Osteocyte (in vitro differentiated cells): Measurements from ENCODE around the gene PLEKHG4. TPM values are rescaled to one million over a fixed set of nuclear protein-coding genes. Genes with fewer than 3 reads are reported as not detected.
A peak's percentile ranks its signal among the peaks of the same experiment; 100 is the strongest.

Source experiments
- DNase-seq: peaks from one replicate; pipeline ENCODE4 v3.0.0; 2021; ENCODE audit warnings: mixed read lengths; ENCODE audit not compliant: unreplicated experiment; ENCODE audit errors: extremely low spot score
- H3K27ac Mint-ChIP-seq: one replicate; pipeline ENCODE4 v1.8.0; 2021; ENCODE audit warnings: mild to moderate bottlenecking, mixed read lengths; ENCODE audit not compliant: unreplicated experiment
- H3K27me3 Mint-ChIP-seq: one replicate; pipeline ENCODE4 v1.8.0; 2021; ENCODE audit warnings: mixed read lengths; ENCODE audit not compliant: unreplicated experiment
- H3K36me3 Mint-ChIP-seq: one replicate; pipeline ENCODE4 v1.8.0; 2021; ENCODE audit warnings: mixed read lengths; ENCODE audit not compliant: unreplicated experiment
- H3K4me1 Mint-ChIP-seq: one replicate; pipeline ENCODE4 v1.8.0; 2021; ENCODE audit warnings: mixed read lengths; ENCODE audit not compliant: unreplicated experiment
- H3K4me3 Mint-ChIP-seq: one replicate; pipeline ENCODE4 v1.8.0; 2021; ENCODE audit warnings: mild to moderate bottlenecking, moderate library complexity, mixed read lengths; ENCODE audit not compliant: unreplicated experiment
- H3K9me3 Mint-ChIP-seq: one replicate; pipeline ENCODE4 v1.8.0; 2021; ENCODE audit warnings: mixed read lengths; ENCODE audit not compliant: unreplicated experiment
- CTCF ChIP-seq: fragments of 200-600 bp; sonication (generic); IDR thresholded peaks from 2 replicates; pipeline ENCODE4 v1.5.0; 2021; ENCODE audit warnings: antibody characterized with exemption, mild to moderate bottlenecking, moderate library complexity
- total RNA-seq: library from RNA; stranded (reverse); gene quantifications from 2 replicates; pipeline ENCODE4 v1.2.1, GENCODE V29; 2021

The PLEKHG4 gene
- total RNA-seq, 1 donor from 2014 or later = 11.4 TPM

- TF ChIP-seq CTCF = no peak
- H3K4me3 Mint-ChIP-seq = no peak overlapping the region
- no peak for DNase-seq
- H3K36me3 Mint-ChIP-seq = peaks cover 29% of the 10 kb centered on the region
- no peak overlapping the region for H3K27ac Mint-ChIP-seq
- no peaks in the 10 kb centered on the region for H3K9me3 Mint-ChIP-seq
- no peaks in the 10 kb centered on the region for H3K27me3 Mint-ChIP-seq
- H3K4me1 Mint-ChIP-seq = peaks cover 28% of the 10 kb centered on the region
Observed at GRCh38 chr16:67238278-67238575, 41.1 kb upstream of the PLEKHG4 start.

GRCh38 chr16:67238806-67239470 is 40.4 kb upstream of the PLEKHG4 start:
- Mint-ChIP-seq H3K9me3 (no peaks in the 10 kb centered on the region), H3K27ac (no peak overlapping the region), H3K27me3 (no peaks in the 10 kb centered on the region), H3K4me3 (no peak overlapping the region), H3K36me3 (peaks cover 25% of the 10 kb centered on the region), H3K4me1 (peaks cover 35% of the 10 kb centered on the region)
- TF ChIP-seq CTCF = no peak
- no peak for DNase-seq

- H3K27me3 Mint-ChIP-seq = no peaks in the 10 kb centered on the region
- H3K36me3 Mint-ChIP-seq = peaks cover 22% of the 10 kb centered on the region
- no peak for TF ChIP-seq CTCF
- no peak for DNase-seq
- peak overlapping the region; percentile 95 for H3K27ac Mint-ChIP-seq
- H3K4me1 Mint-ChIP-seq = peaks cover 51% of the 10 kb centered on the region
- H3K9me3 Mint-ChIP-seq = no peaks in the 10 kb centered on the region
- H3K4me3 Mint-ChIP-seq = no peak overlapping the region
Observed at GRCh38 chr16:67240506-67240905, 38.8 kb upstream of the PLEKHG4 start.

- H3K27ac Mint-ChIP-seq = peak overlapping the region; percentile 95
- DNase-seq = no peak
Observed at GRCh38 chr16:67241008-67241900, 38.1 kb upstream of the PLEKHG4 start.

More at GRCh38 chr16:67241008-67241900, 38.1 kb upstream of the PLEKHG4 start:
- peak overlapping the region; percentile 24 for H3K4me3 Mint-ChIP-seq
- TF ChIP-seq CTCF = no peak
- peaks cover 54% of the 10 kb centered on the region for H3K4me1 Mint-ChIP-seq
- peaks cover 19% of the 10 kb centered on the region for H3K36me3 Mint-ChIP-seq
- H3K9me3 Mint-ChIP-seq = no peaks in the 10 kb centered on the region
- H3K27me3 Mint-ChIP-seq = no peaks in the 10 kb centered on the region
